Measurements from ENCODE around the gene AP2S1. TPM values are rescaled to one million over a fixed set of nuclear protein-coding genes. Genes with fewer than 3 reads are reported as not detected.
"Not testable (repeated sequence)": the region's sequence is repeated elsewhere in the genome, so short reads cannot be mapped to it uniquely, and the experiment has no call there.

AP2S1 gene
- total and polyA plus RNA-seq, 7 donors = 63.0 to 121 (median 86.3) TPM

- Histone ChIP-seq H3K27me3 (ENCODE audit: insufficient read depth in 3 of 3, low read length in 2 of 3) (no peaks in the 10 kb centered on the region), H3K36me3 (ENCODE audit: insufficient read depth in 1 of 2, low read depth in 1 of 2) (no peaks in the 10 kb centered on the region), H3K4me3 (peak overlapping the region; percentile 96), H3K9me3 (no peaks in the 10 kb centered on the region), H3K4me1 (peaks cover 53% of the 10 kb centered on the region), H3K27ac (peak overlapping the region; percentile 99)
- ATAC-seq = peak; percentile 89 to 92 (median 90)
- TF ChIP-seq CTCF (IDR thresholded peaks at IDR 0.05) = no peak
- intact Hi-C loops (cut with DNase I) = loop anchor here (5.0 kb wide), 3 partner anchors 42 to 117 kb away; no protein-coding TSS in a partner anchor
- DNase-seq = peak; percentile 99
- WGBS, 3 donors = 0 to 1% (median 0%) methylated on average over 68 to 89 of the region's 89 CpGs
Measured at GRCh38 chr19:46860125-46860845, 9.6 kb upstream of the AP2S1 start.

- Histone ChIP-seq H3K4me1 (peaks cover 47% of the 10 kb centered on the region), H3K4me3 (peak overlapping the region; percentile 96), H3K36me3 (ENCODE audit: insufficient read depth in 1 of 2, low read depth in 1 of 2) (no peaks in the 10 kb centered on the region), H3K9me3 (no peaks in the 10 kb centered on the region), H3K27me3 (ENCODE audit: insufficient read depth in 3 of 3, low read length in 2 of 3) (no peaks in the 10 kb centered on the region), H3K27ac (peak overlapping the region; percentile 99)
- ATAC-seq (peak in 1 of 4 donors; percentile 0), DNase-seq (peak; percentile 88 to 93)
- intact Hi-C loops (cut with DNase I) = loop anchor here (5.0 kb wide), 3 partner anchors 43 to 118 kb away; no protein-coding TSS in a partner anchor
- TF ChIP-seq CTCF (IDR thresholded peaks at IDR 0.05) = no peak
- whole genome bisulfite sequencing, 3 donors = 13 to 14% (median 13%) methylated on average over 18 of the region's 18 CpGs
Measured at GRCh38 chr19:46859637-46860124, 9.0 kb upstream of the AP2S1 start.

- Histone ChIP-seq H3K4me1 (peaks cover 16% of the 10 kb centered on the region), H3K36me3 (ENCODE audit: insufficient read depth in 1 of 2, low read depth in 1 of 2) (no peaks in the 10 kb centered on the region), H3K27ac (peak overlapping the region; percentile 69), H3K9me3 (no peaks in the 10 kb centered on the region), H3K4me3 (peak overlapping the region; percentile 59), H3K27me3 (ENCODE audit: insufficient read depth in 3 of 3, low read length in 2 of 3) (no peaks in the 10 kb centered on the region)
- peak; percentile 72 to 77 (median 72) for ATAC-seq
- WGBS, 3 donors = 11 to 12% (median 11%) methylated on average over 41 of the region's 41 CpGs
- intact Hi-C loops (cut with DNase I) = loop anchor here (2.0 kb wide), 1 partner anchor 134 kb away; no protein-coding TSS in a partner anchor
- peak; percentile 98 to 99 for DNase-seq
- TF ChIP-seq CTCF (IDR thresholded peaks at IDR 0.05) = peak; percentile 73
Measured at GRCh38 chr19:46856062-46857022, 5.7 kb upstream of the AP2S1 start.

- H3K4me3 ChIP-seq; DNase-seq; intact Hi-C loops (cut with DNase I); H3K27me3 ChIP-seq (ENCODE audit: insufficient read depth in 3 of 3, low read length in 2 of 3); H3K36me3 ChIP-seq (ENCODE audit: insufficient read depth in 1 of 2, low read depth in 1 of 2); ATAC-seq; H3K9me3 ChIP-seq; H3K27ac ChIP-seq: not testable (repeated sequence)
- H3K4me1 ChIP-seq = peaks cover 17% of the 10 kb centered on the region
- WGBS, 3 donors = 78 to 86% (median 84%) methylated on average over 13 of the region's 13 CpGs
Measured at GRCh38 chr19:46854698-46855097, 4.1 kb upstream of the AP2S1 start.

Data from psoas muscle (tissue), 8 donors.